Activated CD4-positive, alpha-beta T cell treated with anti-CD3 and anti-CD28 coated beads, Interleukin-2, amount 10 ng/mL, durations not matched to agents 24 days and 14 days (primary cell): ENCODE data around the gene CDH8. TPM values are rescaled to one million over a fixed set of nuclear protein-coding genes. Genes with fewer than 3 reads are reported as not detected.

ENCODE experiments used
- DNase-seq: peaks from one replicate; pipeline ENCODE4 v3.0.0; 2022
- H3K27ac Mint-ChIP-seq: one replicate; pipeline ENCODE4 v1.8.0; 2022; ENCODE audit warnings: mild to moderate bottlenecking, mixed read lengths
- H3K27me3 Mint-ChIP-seq: one replicate; pipeline ENCODE4 v1.8.0; 2022; ENCODE audit warnings: mixed read lengths
- H3K36me3 Mint-ChIP-seq: one replicate; pipeline ENCODE4 v1.8.0; 2022; ENCODE audit warnings: low read depth, mild to moderate bottlenecking, mixed read lengths
- H3K4me1 Mint-ChIP-seq: one replicate; pipeline ENCODE4 v1.8.0; 2021; ENCODE audit warnings: mixed read lengths
- H3K4me3 Mint-ChIP-seq: one replicate; pipeline ENCODE4 v1.8.0; 2022; ENCODE audit warnings: mild to moderate bottlenecking, moderate library complexity, mixed read lengths
- H3K9me3 Mint-ChIP-seq: one replicate; pipeline ENCODE4 v1.8.0; 2021; ENCODE audit warnings: mixed read lengths
- intact Hi-C: fragments of 100-400 bp; cut with micrococcal nuclease; formaldehyde crosslinking; loops from one replicate; pipeline ENCODE4 v1.15.1; 2023
- total RNA-seq: library from RNA; stranded (reverse); gene quantifications from 2 replicates; pipeline ENCODE4 v1.2.3, GENCODE V29; 2022

CDH8 gene, protein sequence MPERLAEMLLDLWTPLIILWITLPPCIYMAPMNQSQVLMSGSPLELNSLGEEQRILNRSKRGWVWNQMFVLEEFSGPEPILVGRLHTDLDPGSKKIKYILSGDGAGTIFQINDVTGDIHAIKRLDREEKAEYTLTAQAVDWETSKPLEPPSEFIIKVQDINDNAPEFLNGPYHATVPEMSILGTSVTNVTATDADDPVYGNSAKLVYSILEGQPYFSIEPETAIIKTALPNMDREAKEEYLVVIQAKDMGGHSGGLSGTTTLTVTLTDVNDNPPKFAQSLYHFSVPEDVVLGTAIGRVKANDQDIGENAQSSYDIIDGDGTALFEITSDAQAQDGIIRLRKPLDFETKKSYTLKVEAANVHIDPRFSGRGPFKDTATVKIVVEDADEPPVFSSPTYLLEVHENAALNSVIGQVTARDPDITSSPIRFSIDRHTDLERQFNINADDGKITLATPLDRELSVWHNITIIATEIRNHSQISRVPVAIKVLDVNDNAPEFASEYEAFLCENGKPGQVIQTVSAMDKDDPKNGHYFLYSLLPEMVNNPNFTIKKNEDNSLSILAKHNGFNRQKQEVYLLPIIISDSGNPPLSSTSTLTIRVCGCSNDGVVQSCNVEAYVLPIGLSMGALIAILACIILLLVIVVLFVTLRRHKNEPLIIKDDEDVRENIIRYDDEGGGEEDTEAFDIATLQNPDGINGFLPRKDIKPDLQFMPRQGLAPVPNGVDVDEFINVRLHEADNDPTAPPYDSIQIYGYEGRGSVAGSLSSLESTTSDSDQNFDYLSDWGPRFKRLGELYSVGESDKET
- total RNA-seq: 0.70 TPM in 1 of 2 replicates, not detected in the other

DNA sequence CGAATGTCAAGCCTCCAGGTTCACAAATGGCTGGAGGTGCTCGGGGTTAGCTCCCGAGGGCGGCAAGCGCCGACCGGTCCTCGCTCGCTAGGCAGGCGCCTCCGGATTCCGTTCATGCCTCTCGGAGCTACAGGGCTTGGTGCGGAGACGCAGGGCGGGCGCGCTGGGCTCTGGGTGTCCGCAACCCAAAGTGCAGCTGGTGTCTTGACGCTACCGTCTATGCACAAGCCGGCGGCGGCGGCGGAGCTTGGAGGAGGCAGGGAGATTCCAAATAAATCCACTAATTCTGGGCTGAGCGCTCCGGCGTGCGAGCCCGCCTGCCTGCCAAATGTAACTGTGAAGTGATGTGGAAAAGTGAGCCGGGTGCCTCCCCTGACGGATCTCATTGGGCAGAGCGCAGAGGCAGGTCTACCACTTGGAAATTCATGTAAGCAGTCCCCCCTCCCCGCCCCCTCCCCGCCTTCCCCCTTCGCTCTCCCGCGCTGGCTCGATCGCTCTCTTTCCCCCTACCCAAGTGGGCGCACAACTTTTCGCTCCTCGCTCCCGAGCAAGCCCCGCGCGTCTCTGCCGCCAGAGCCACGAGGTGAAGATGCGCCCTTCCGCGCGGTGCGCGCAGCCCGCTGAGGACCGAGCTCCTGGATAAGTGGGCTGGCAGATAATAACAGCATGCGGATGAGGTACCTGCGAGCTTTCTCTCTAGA is at the start of gene CDH8:
Gene CDH8 (minus strand): TSS at position 338 of the 701 bp plus-strand sequence. CDS start 15,035 bp downstream, outside the sequence.
- Mint-ChIP-seq H3K4me3 (no peak within 1 kb of the TSS), H3K36me3 (no peaks in the 10 kb centered on the region), H3K9me3 (peaks cover 7% of the 10 kb centered on the region), H3K27ac (no peak within 1 kb of the TSS), H3K27me3 (peaks cover 17% of the 10 kb centered on the region), H3K4me1 (no peaks in the 10 kb centered on the region)
- intact Hi-C loops: no loop called here
- no peak for DNase-seq

- intact Hi-C loops: no loop called here
These were observed 43.0 kb upstream of the CDH8 start for GRCh38 chr16:62079236-62079635.

GRCh38 chr16:62077998-62078397 is 41.8 kb upstream of the CDH8 start:
- Mint-ChIP-seq H3K27ac (no peak overlapping the region), H3K4me1 (no peaks in the 10 kb centered on the region), H3K36me3 (no peaks in the 10 kb centered on the region), H3K9me3 (no peaks in the 10 kb centered on the region), H3K27me3 (no peaks in the 10 kb centered on the region), H3K4me3 (no peak overlapping the region)
- no peak for DNase-seq
- intact Hi-C loops: no loop called here

More at GRCh38 chr16:62079236-62079635, 43.0 kb upstream of the CDH8 start:
- Mint-ChIP-seq H3K27ac (no peak overlapping the region), H3K9me3 (no peaks in the 10 kb centered on the region), H3K27me3 (no peaks in the 10 kb centered on the region), H3K4me3 (no peak overlapping the region), H3K4me1 (no peaks in the 10 kb centered on the region), H3K36me3 (no peaks in the 10 kb centered on the region)
- DNase-seq: no peak

- no peaks in the 10 kb centered on the region for H3K9me3 Mint-ChIP-seq
- intact Hi-C loops: no loop called here
- H3K4me1 Mint-ChIP-seq: no peaks in the 10 kb centered on the region
- H3K27me3 Mint-ChIP-seq: no peaks in the 10 kb centered on the region
- DNase-seq: no peak
- no peak overlapping the region for H3K4me3 Mint-ChIP-seq
- no peaks in the 10 kb centered on the region for H3K36me3 Mint-ChIP-seq
- H3K27ac Mint-ChIP-seq: no peak overlapping the region
These were observed 40.6 kb upstream of the CDH8 start for GRCh38 chr16:62076886-62077285.

GRCh38 chr16:62068747-62069146 is 32.5 kb upstream of the CDH8 start:
- Mint-ChIP-seq H3K4me3 (no peak overlapping the region), H3K27ac (no peak overlapping the region), H3K36me3 (no peaks in the 10 kb centered on the region), H3K4me1 (no peaks in the 10 kb centered on the region), H3K27me3 (no peaks in the 10 kb centered on the region), H3K9me3 (peaks cover 4% of the 10 kb centered on the region)
- intact Hi-C loops: no loop called here
- DNase-seq: no peak

DNA sequence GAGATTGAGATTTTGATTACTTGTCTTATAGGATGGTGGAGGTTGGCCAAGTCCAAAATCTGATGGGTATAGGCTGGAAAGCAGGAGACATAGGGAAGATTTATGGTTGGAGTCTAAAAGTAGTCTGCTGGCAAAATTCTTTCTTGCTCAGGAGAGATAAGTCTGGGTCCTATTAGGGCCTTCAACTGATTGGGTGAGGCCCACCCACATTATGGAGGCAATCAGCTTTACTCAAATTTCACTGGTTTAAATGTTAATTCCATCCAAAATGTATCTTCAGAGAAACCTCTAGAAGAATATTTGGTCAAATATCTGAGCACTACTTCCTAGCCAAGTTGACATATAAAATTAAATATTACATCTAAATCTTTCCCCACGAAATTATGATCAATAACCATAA is 31.7 kb upstream of the CDH8 start:
- DNase-seq: no peak
- H3K36me3 Mint-ChIP-seq: no peaks in the 10 kb centered on the region
- H3K27me3 Mint-ChIP-seq: no peaks in the 10 kb centered on the region
- intact Hi-C loops: no loop called here
- H3K27ac Mint-ChIP-seq: no peak overlapping the region
- no peaks in the 10 kb centered on the region for H3K4me1 Mint-ChIP-seq
- peaks cover 4% of the 10 kb centered on the region for H3K9me3 Mint-ChIP-seq
- H3K4me3 Mint-ChIP-seq: no peak overlapping the region

DNA sequence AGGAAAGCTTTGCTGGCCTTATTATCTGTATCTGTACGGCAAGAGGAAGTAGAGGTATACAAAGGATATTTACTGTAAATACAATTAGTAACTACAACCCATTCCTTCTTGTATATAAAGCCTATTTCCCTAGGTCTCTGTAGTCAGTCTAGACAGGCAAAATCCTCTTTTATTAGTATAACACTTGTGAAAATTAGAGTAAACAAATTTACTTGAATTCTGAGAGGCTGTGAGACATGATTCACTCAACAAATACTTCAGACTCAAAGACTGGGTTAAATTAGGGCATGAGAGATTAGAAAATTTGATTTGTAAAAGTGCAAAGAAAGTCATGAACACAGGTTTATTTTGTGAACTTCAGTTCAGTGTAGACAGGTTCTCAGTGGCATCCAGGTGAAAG is 30.9 kb upstream of the CDH8 start:
- H3K9me3 Mint-ChIP-seq: peaks cover 4% of the 10 kb centered on the region
- no peaks in the 10 kb centered on the region for H3K36me3 Mint-ChIP-seq
- intact Hi-C loops: no loop called here
- H3K4me3 Mint-ChIP-seq: no peak overlapping the region
- no peak for DNase-seq
- no peak overlapping the region for H3K27ac Mint-ChIP-seq
- no peaks in the 10 kb centered on the region for H3K4me1 Mint-ChIP-seq
- no peaks in the 10 kb centered on the region for H3K27me3 Mint-ChIP-seq

GRCh38 chr16:62066747-62067146 is 30.5 kb upstream of the CDH8 start:
- no peaks in the 10 kb centered on the region for H3K27me3 Mint-ChIP-seq
- H3K4me3 Mint-ChIP-seq: no peak overlapping the region
- intact Hi-C loops: no loop called here
- H3K4me1 Mint-ChIP-seq: no peaks in the 10 kb centered on the region
- H3K36me3 Mint-ChIP-seq: no peaks in the 10 kb centered on the region
- DNase-seq: no peak
- peaks cover 4% of the 10 kb centered on the region for H3K9me3 Mint-ChIP-seq
- H3K27ac Mint-ChIP-seq: no peak overlapping the region

DNA sequence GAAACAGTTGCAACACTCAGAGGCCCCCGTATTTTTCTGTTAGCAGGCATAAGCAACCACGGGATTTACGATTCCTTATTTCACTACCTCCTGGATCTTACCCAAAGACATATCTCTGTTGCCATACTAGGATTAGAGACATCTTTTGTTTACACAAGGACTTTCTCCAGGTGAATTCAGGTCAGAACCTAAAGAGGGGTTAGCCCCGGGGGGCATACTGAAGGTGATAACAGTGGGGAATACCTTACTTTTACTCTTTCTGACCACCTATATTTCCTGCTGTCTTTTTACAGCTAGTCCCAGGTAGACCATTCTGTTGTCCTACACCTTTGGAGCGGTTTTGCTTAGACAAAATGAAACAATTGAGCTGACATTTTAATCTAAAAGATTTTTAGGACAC is 27.9 kb upstream of the CDH8 start:
- DNase-seq: no peak
- Mint-ChIP-seq H3K27ac (no peak overlapping the region), H3K36me3 (no peaks in the 10 kb centered on the region), H3K9me3 (peaks cover 4% of the 10 kb centered on the region), H3K27me3 (no peaks in the 10 kb centered on the region), H3K4me3 (no peak overlapping the region), H3K4me1 (no peaks in the 10 kb centered on the region)
- intact Hi-C loops: no loop called here

- Mint-ChIP-seq H3K36me3 (no peaks in the 10 kb centered on the region), H3K27ac (no peak overlapping the region), H3K4me3 (no peak overlapping the region), H3K4me1 (no peaks in the 10 kb centered on the region), H3K9me3 (peaks cover 4% of the 10 kb centered on the region), H3K27me3 (no peaks in the 10 kb centered on the region)
- DNase-seq: no peak
- intact Hi-C loops: no loop called here
These were observed 23.9 kb upstream of the CDH8 start for GRCh38 chr16:62060089-62060488.

DNA sequence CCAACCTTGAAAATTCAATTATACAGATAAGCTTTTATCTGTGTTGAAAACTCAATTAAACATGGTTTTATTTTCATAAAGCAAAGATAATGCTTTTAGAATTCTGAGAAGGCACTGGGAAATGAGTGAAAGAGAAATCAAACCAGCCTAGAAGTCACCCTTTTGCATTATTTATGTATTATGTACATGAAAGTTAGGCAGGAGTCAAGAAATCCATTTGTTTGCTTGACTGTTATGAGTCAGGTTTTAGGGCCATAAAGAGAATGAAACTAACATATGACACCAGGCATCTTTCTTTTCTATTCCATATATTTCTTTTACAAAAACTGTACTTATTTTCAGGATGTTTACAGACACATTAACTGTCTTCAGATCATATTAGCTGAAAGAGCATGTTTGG is 23.3 kb upstream of the CDH8 start:
- intact Hi-C loops: no loop called here
- Mint-ChIP-seq H3K4me3 (no peak overlapping the region), H3K27ac (no peak overlapping the region), H3K9me3 (peaks cover 4% of the 10 kb centered on the region), H3K4me1 (no peaks in the 10 kb centered on the region), H3K27me3 (no peaks in the 10 kb centered on the region), H3K36me3 (no peaks in the 10 kb centered on the region)
- DNase-seq: no peak

DNA sequence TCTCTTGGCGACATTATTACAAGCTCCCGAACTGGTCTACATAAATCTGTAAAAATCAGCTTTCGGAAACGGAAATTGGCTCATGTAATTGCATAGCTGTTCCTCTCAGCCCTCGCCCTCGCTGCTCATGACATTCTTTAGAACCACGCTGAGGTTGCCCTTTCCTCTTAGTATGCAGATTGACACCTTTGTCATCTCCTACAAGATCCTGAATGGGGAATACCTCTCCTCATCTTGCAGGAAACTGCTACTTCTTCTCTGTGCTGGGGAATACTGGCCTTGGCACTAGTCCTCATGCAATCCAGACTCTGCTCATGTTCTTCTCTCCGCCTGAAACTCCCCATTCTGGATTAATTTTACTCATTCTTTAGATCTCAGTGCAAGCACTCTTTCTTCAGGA is 22.2 kb upstream of the CDH8 start:
- no peak for DNase-seq
- no peaks in the 10 kb centered on the region for H3K27me3 Mint-ChIP-seq
- H3K36me3 Mint-ChIP-seq: no peaks in the 10 kb centered on the region
- no peaks in the 10 kb centered on the region for H3K4me1 Mint-ChIP-seq
- no peak overlapping the region for H3K27ac Mint-ChIP-seq
- no peak overlapping the region for H3K4me3 Mint-ChIP-seq
- intact Hi-C loops: no loop called here
- peaks cover 4% of the 10 kb centered on the region for H3K9me3 Mint-ChIP-seq

- Mint-ChIP-seq H3K4me1 (no peaks in the 10 kb centered on the region), H3K9me3 (peaks cover 4% of the 10 kb centered on the region), H3K27me3 (no peaks in the 10 kb centered on the region), H3K4me3 (no peak overlapping the region), H3K27ac (no peak overlapping the region), H3K36me3 (no peaks in the 10 kb centered on the region)
- no peak for DNase-seq
- intact Hi-C loops: no loop called here
These were observed 15.7 kb upstream of the CDH8 start for GRCh38 chr16:62051942-62052341.

DNA sequence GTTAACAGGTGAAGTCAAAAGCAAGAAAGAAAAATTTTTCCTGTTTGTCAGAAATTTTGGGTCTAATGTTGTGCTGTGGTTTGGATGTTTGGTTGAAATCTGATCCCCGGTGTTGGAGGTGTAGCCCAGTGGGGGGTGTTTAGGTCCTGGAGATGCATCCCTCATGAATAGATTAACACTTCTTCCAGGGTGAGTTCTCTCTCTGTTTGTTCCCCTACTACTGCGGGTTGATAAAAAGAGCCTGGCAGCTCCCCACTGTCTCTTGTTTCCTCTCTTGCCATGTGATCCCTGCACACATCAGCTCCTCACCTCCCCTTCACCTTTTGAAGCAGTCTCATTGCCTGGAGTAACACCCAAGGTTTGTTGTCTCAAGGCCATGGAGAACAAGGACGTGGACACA is 14.6 kb upstream of the CDH8 start:
- Mint-ChIP-seq H3K36me3 (no peaks in the 10 kb centered on the region), H3K9me3 (peaks cover under 1% of the 10 kb centered on the region), H3K27ac (no peak overlapping the region), H3K4me3 (no peak overlapping the region), H3K4me1 (no peaks in the 10 kb centered on the region), H3K27me3 (no peaks in the 10 kb centered on the region)
- no peak for DNase-seq
- intact Hi-C loops: no loop called here
